Heart left ventricle (tissue), 16 donors: Measurements from ENCODE around the gene BCAN. TPM values are rescaled to one million over a fixed set of nuclear protein-coding genes. Genes with fewer than 3 reads are reported as not detected.

Experiments
- ATAC-seq, 4 donors: fragments of 200-7000 bp; cut with Tn5 transposase; one replicate each; pipeline ENCODE4 v1.9.1; 2020 to 2022; ENCODE audit warnings: moderate library complexity in 4 of 4, mild to moderate bottlenecking in 3 of 4, moderate number of reproducible peaks in 1 of 4
- DNase-seq, 5 donors: peaks; one replicate each; pipeline ENCODE4 v3.0.0-alpha.2; 2020
- H3K27ac ChIP-seq, 12 donors: fragments of 200-600 bp; sonication (generic) in 4 of 12; one replicate each; pipeline versions ENCODE4 v1.5.0 to v1.8.0; 2016 to 2022; ENCODE audit warnings: mild to moderate bottlenecking in 2 of 12
- H3K27me3 ChIP-seq, 9 donors: fragments of 200-600 bp; sonication (generic) in 2 of 9; one replicate each; pipeline versions ENCODE4 v1.5.1 to v1.8.0; 2016 to 2022; ENCODE audit warnings: mild to moderate bottlenecking in 3 of 9
- H3K36me3 ChIP-seq, 9 donors: fragments of 200-600 bp; sonication (generic) in 2 of 9; one replicate each; pipeline versions ENCODE4 v1.5.0 to v1.8.0; 2018 to 2022; ENCODE audit warnings: mild to moderate bottlenecking in 2 of 9
- H3K4me1 ChIP-seq, 12 donors: fragments of 200-600 bp; sonication (generic) in 4 of 12; one replicate each; pipeline versions ENCODE4 v1.5.0 to v1.8.0; 2016 to 2022; ENCODE audit warnings: mild to moderate bottlenecking in 3 of 12
- H3K4me3 ChIP-seq, 12 donors: fragments of 200-600 bp; sonication (generic) in 4 of 12; one replicate each; pipeline versions ENCODE4 v1.5.0 to v1.8.0; 2017 to 2022; ENCODE audit warnings: mild to moderate bottlenecking in 9 of 12, moderate library complexity in 4 of 12
- H3K9me3 ChIP-seq, 12 donors: fragments of 200-600 bp; sonication (generic) in 4 of 12; one replicate each; pipeline versions ENCODE4 v1.5.0 to v1.8.0; 2016 to 2022; ENCODE audit warnings: mild to moderate bottlenecking in 1 of 12
- POLR2A ChIP-seq, 2 donors: fragments of 450-650 bp; IDR thresholded peaks; one replicate each; pipeline ENCODE4 v1.6.1; 2017; ENCODE audit warnings: antibody characterized with exemption in 2 of 2, mild to moderate bottlenecking in 2 of 2, moderate library complexity in 2 of 2
- WGBS, 4 donors: extraction: QIAGEN DNeasy Blood & Tissue Kit in 2 of 4; methylation state at CpG; one replicate each; pipeline versions ENCODE4 v1.1.5 to v1.1.7; 2013 to 2018; 5-methylcytosine and 5-hydroxymethylcytosine counted together
- intact Hi-C, 10 donors: fragments of 100-400 bp; cut with DNase I; formaldehyde crosslinking; loops; one replicate each; pipeline versions ENCODE4 v1.11.1 to v1.14.2; 2022
- polyA plus RNA-seq, 2 donors: library from polyadenylated mRNA; stranded (reverse); fragments of 200-250 nt; gene quantifications; one replicate each; pipeline ENCODE4 v1.2.3, GENCODE V29; 2013
- total RNA-seq, 9 donors: library from RNA; depleted of rRNA in 2 of 9; stranded (reverse); fragments of >200 nt in 2 of 9; fragmentation: NEBNext Ultra II Directional in 3 of 9; extraction: Animal tissue kit (Norgen Biotek cat#: 25700) in 3 of 9; gene quantifications; one replicate each; pipeline versions ENCODE4 v1.1.0 to v1.2.4, GENCODE V29; 2016 to 2023
- TF ChIP-seq, protein P1 (sequence below), 12 donors: fragments of 200-600 bp; sonication (generic) in 4 of 12; IDR thresholded peaks; one replicate each; pipeline versions ENCODE4 v1.5.0 to v1.8.0; 2018 to 2022; ENCODE audit warnings: antibody characterized with exemption in 12 of 12, mild to moderate bottlenecking in 5 of 12
- donor health status: ischemic (EF 13 %, LVEDD 7.1; RV severe dilation, severe dysfunction).
- donor health status: healthy with polysubstance abuse.
- donor health status: DM: no; HTN: yes; CAD: no.
- donor health status: DM: no; HTN: no; CAD: no.
- donor health status: ischemic (EF 25% LVEDD 6.9; RV normal size, moderate dysfunction).
- donor health status: ischemic (EF 25% LVEDD 5.7; RV mildly dilated, moderate dysfunction).
- donor health status: healthy.
- donor health status: DM: yes; HTN: yes; CAD: no.
- donor health status: ischemic (EF 35%, LVEDD 5.7; RV mildly dilated, moderate dysfunction).
- donor health status: nonischemic (EF 11% LVEDD 7.7; RV severe dilation, severe dysfunction).
- donor health status: DM: yes; HTN: yes; CAD: no.
- donor health status: PGD.
- donor health status: ischemic (EF 29% LVEDD 5.4; RV normal size, mild dysfunction).
- donor health status: nonischemic (EF 23%, LVEDD 6.1; RV moderate dilation, normal function).

Gene BCAN
- total and polyA plus RNA-seq, 11 donors: 0.09 to 0.27 (median 0.13) TPM; not detected in 5

DNA sequence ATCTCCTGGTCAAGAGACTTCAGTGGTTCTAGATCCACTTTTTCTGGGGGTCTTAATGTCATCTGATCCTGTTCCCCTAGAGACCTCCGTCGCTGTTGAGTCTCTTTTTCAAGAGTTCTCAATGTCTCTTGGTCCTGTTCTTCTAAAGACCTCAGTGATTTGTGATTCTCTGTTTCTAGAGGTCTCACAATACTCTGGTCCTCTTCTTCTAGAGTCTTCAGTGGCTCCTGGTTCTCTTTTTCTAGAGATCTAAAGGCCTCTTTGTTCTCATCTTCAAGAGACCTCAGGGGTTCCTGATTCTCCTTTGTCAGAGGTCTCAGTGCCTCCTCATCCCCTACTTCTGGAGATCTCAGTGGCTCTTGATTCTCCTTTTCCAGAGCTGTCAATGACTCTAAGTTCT is 29.9 kb downstream of the BCAN start:
- H3K4me3 ChIP-seq: no peak overlapping the region
- DNase-seq (no peak), ATAC-seq (no peak)
- H3K27ac ChIP-seq: peak overlapping the region in 7 of 12 donors; percentile 96 to 99 (median 98)
- no peaks in the 10 kb centered on the region for H3K9me3 ChIP-seq
- peaks cover 0 to 13% (median 0%) of the 10 kb centered on the region in 9 donors for H3K27me3 ChIP-seq
- intact Hi-C loops: no loop called here
- H3K4me1 ChIP-seq: peaks cover 28 to 96% (median 79%) of the 10 kb centered on the region in 12 donors
- no peak for TF ChIP-seq POLR2A (IDR thresholded peaks at IDR 0.05)
- peaks cover 0 to 51% (median 32%) of the 10 kb centered on the region in 9 donors for H3K36me3 ChIP-seq
- 86 to 95% (median 93%) methylated on average over 2 of the region's 2 CpGs for WGBS, 4 donors

DNA sequence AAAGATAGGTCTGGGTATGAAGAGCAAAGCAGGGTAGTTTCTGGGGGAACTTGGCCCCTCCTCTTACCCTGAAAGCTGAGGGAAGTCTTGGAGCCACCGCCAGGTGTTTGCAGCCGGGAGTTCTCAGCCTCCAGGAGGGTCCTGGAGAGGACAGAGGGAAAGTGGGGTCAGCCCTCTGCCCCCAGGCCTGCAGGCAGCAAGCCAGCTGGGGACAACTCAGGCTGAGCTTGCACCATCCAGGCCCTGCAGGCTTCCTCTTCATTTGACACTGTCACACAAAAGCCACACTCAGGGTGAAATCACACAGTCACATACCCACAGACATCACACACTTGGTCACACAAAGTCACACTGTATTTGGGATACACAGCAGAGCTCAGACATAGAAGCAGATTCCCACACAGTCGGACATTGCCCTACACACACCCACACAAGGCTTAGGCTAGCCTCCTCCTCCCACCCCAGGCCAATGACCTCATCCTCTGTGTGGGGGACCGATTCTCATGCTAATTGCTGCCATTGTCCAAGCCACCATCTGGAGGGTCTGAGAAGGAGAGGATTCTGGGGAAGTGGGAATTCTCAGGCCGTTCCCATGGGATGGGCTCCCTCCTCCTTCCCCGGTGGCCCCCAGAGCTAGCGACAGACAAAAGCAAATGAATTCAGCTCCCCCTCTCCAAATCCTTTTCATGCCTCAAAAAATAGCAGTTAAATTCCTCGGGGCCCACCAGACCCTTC is 31.6 kb downstream of the BCAN start:
- Histone ChIP-seq H3K9me3 (no peaks in the 10 kb centered on the region), H3K36me3 (peaks cover 0 to 51% (median 32%) of the 10 kb centered on the region in 9 donors), H3K27me3 (peaks cover 0 to 27% (median 0%) of the 10 kb centered on the region in 9 donors), H3K27ac (peak overlapping the region in 11 of 12 donors; percentile 2 to 98 (median 91)), H3K4me1 (peaks cover 16 to 90% (median 68%) of the 10 kb centered on the region in 12 donors), H3K4me3 (peak overlapping the region in 10 of 12 donors; percentile 51 to 92 (median 70))
- WGBS, 4 donors: 43 to 52% (median 43%) methylated on average over 7 to 8 of the region's 8 CpGs
- intact Hi-C loops: no loop called here
- no peak for TF ChIP-seq POLR2A (IDR thresholded peaks at IDR 0.05)
- TF ChIP-seq, protein P1, sequence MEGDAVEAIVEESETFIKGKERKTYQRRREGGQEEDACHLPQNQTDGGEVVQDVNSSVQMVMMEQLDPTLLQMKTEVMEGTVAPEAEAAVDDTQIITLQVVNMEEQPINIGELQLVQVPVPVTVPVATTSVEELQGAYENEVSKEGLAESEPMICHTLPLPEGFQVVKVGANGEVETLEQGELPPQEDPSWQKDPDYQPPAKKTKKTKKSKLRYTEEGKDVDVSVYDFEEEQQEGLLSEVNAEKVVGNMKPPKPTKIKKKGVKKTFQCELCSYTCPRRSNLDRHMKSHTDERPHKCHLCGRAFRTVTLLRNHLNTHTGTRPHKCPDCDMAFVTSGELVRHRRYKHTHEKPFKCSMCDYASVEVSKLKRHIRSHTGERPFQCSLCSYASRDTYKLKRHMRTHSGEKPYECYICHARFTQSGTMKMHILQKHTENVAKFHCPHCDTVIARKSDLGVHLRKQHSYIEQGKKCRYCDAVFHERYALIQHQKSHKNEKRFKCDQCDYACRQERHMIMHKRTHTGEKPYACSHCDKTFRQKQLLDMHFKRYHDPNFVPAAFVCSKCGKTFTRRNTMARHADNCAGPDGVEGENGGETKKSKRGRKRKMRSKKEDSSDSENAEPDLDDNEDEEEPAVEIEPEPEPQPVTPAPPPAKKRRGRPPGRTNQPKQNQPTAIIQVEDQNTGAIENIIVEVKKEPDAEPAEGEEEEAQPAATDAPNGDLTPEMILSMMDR (IDR thresholded peaks at IDR 0.05): no peak
- ATAC-seq (no peak), DNase-seq (peak in 1 of 5 donors; percentile 42)

DNA sequence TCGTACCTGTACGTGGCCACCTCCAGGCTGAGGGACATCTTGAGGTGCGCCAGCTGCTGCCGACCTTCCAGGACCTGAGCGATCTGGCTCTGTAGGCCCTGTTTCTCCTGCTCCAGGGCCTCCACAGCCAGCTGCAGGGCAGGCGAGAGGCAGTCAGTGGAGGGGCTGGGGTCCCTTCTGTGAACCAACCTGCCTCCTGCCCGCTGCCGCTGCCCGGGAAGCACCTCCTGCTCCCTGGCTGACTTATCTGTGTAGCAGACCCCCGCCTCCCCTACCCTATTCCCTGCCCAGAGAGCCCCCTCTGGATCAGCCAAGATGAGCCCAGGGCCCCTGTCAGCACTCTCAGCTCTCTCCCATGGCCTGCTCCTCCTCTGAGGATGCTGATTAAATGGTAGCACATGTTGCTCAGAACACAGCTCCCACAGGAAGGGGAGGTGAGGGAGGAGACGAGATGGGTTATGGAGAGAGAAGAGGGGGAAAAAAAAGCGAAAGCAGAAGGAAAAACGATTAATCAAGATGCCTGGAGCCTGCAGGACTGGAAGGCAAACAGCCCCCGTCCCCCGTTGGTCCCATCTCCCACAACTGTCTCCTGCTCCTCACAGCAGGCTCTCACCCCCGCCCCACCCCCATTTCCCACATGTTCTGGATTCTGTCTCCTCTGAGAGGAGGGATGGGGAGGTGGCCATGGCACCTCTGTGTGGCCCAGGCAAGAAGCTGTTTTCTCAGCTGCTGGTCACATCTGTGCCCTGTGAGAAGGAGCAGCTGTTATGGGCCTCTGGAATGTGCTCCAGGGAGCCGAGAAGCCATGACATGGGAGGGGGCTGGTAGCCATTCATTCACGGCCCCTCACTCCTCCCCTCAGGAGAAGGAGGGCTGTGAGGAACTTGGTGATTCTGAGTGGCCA is 33.5 kb downstream of the BCAN start:
- WGBS, 4 donors: 23 to 34% (median 28%) methylated on average over 14 to 18 of the region's 18 CpGs
- DNase-seq (peak in 3 of 5 donors; percentile 69 to 81 (median 73)), ATAC-seq (peak; percentile 9 to 29 (median 19))
- TF ChIP-seq, protein P1 (IDR thresholded peaks at IDR 0.05): no peak
- no peak for TF ChIP-seq POLR2A (IDR thresholded peaks at IDR 0.05)
- Histone ChIP-seq H3K4me3 (peak overlapping the region; percentile 51 to 92 (median 70)), H3K27ac (peak overlapping the region; percentile 84 to 98 (median 91)), H3K36me3 (peaks cover 0 to 46% (median 32%) of the 10 kb centered on the region in 9 donors), H3K27me3 (peaks cover 0 to 46% (median 0%) of the 10 kb centered on the region in 9 donors), H3K9me3 (no peaks in the 10 kb centered on the region), H3K4me1 (peaks cover 6 to 71% (median 50%) of the 10 kb centered on the region in 12 donors)
- intact Hi-C loops: loop anchor here in 3 of 10 donors (1.0 to 5.0 kb wide), 3 partner anchors 10 to 173 kb away; partner anchors contain the start of gene MEF2D (in 1 of the 3)

DNA sequence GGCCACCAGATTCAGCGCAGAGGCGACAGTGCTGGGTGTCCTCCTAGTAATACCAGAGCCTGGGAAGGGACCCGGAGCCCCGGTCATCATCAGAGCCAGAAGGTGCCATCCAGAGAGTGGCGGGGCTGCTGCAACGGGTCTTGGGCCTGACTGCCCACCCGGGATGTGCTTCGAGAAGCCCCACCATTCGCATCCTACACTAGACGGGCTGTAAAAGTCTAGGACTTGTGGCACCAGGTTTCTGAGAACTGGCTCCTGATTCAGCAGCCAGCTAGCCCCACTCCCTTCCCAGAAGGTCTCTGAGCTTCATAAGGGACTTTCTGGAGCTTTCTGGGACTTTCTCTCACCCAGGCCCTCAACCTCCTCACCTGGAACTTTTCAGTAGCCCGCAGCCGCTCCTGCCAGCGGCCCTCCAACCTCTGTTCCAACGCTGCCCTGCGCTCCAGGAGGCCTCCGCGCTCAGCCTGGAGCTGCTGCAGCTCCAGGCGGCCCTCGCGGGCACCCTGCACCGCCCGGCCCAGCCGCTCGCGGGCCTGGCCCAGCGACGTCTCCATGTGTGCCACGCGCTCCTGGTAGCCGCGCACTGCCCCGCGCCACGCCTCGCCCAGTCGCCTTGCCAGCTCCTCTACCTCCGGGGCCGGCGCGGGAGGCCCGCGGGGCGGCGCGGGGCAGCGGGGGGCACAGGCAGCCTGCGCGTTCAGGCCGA is 34.4 kb downstream of the BCAN start:
- ATAC-seq (peak in 2 of 4 donors; percentile 23 to 33), DNase-seq (peak in 1 of 5 donors; percentile 61)
- intact Hi-C loops: loop anchor here in 2 of 10 donors (5.0 kb wide), 2 partner anchors 49 to 174 kb away; partner anchors contain the start of gene MEF2D (in 1 of the 2)
- WGBS, 4 donors: 4 to 25% (median 9%) methylated on average over 5 to 49 of the region's 49 CpGs
- H3K4me1 ChIP-seq: peaks cover 4 to 63% (median 42%) of the 10 kb centered on the region in 12 donors
- TF ChIP-seq, protein P1 (IDR thresholded peaks at IDR 0.05): no peak
- no peak for TF ChIP-seq POLR2A (IDR thresholded peaks at IDR 0.05)
- H3K9me3 ChIP-seq: no peaks in the 10 kb centered on the region
- H3K27ac ChIP-seq: peak overlapping the region; percentile 84 to 98 (median 91)
- H3K27me3 ChIP-seq: peaks cover 0 to 47% (median 0%) of the 10 kb centered on the region in 9 donors
- H3K36me3 ChIP-seq: peaks cover 0 to 39% (median 26%) of the 10 kb centered on the region in 9 donors
- H3K4me3 ChIP-seq: peak overlapping the region; percentile 51 to 92 (median 70)
